ENCODE results near the gene GASK1A. TPM values are rescaled to one million over a fixed set of nuclear protein-coding genes. Genes with fewer than 3 reads are reported as not detected.

Gene GASK1A
- total and polyA plus RNA-seq, 2 donors (not counting 3 experiments of a cell fraction or from before 2014, with no cell fraction given), result 0.04 TPM; not detected in 1

GRCh38 chr3:43086460-43087165 lies 107.5 kb downstream of the GASK1A start:
- dilution Hi-C loops (cut with MboI; ENCODE audit: extremely low pct_ligation_motif_present, low sequenced_read_pairs) (no loop called here), intact Hi-C loops (cut with micrococcal nuclease) (no loop called here)
- H3K79me2 ChIP-seq (ENCODE audit: control insufficient read depth, insufficient read depth, low read length), result no peaks in the 10 kb centered on the region
- BruUV-seq (replicated peaks), result no TSS peak
- H3K4me2 ChIP-seq (ENCODE audit: insufficient read depth, low read length), result no peak overlapping the region
- H3K9me1 ChIP-seq (replicated peaks; ENCODE audit: control insufficient read depth, extremely low read depth, insufficient read depth, low read length), result no peaks in the 10 kb centered on the region
- no peaks in the 10 kb centered on the region for H3K27me3 ChIP-seq (ENCODE audit: control insufficient read depth in 2 of 2, insufficient read depth in 2 of 2, low read length in 2 of 2)
- CTCF ChIA-PET, result interaction anchor here (1.0 to 1.2 kb wide), 3 partner anchors 14 to 125 kb away, joined by 4 read pairs; no protein-coding TSS in a partner anchor
- DNase-seq (ENCODE audit: low read depth, low spot score), result no peak
- H3K4me1 ChIP-seq (ENCODE audit: control insufficient read depth, extremely low read depth, insufficient read depth, low read length), result no peaks in the 10 kb centered on the region
- H3K36me3 ChIP-seq (ENCODE audit: control insufficient read depth in 2 of 2, extremely low read depth in 1 of 2, insufficient read depth in 2 of 2, low read length in 2 of 2), result no peaks in the 10 kb centered on the region
- no peaks in the 10 kb centered on the region for H4K20me1 ChIP-seq (replicated peaks; ENCODE audit: control insufficient read depth, extremely low read depth, insufficient read depth, low read length)
- POLR2A ChIA-PET, result no interaction called here
- no peak overlapping the region for H3K4me3 ChIP-seq (replicated peaks in 1 of 3; ENCODE audit: insufficient read depth in 1 of 3, low read depth in 1 of 3, low read length in 3 of 3)
- FAIRE-seq, result no peak
- no peak overlapping the region for H3K9ac ChIP-seq (replicated peaks; ENCODE audit: extremely low read depth, insufficient read depth, low read length)
- H3K27ac ChIP-seq (ENCODE audit: insufficient read depth, low read depth, low read length), result no peak overlapping the region
- no peak for TF ChIP-seq EZH2 (IDR thresholded peaks at IDR 0.05; ENCODE audit: borderline replicate concordance, low read depth, low read length, severe bottlenecking)
- TF ChIP-seq MAX (IDR thresholded peaks at IDR 0.05; ENCODE audit: insufficient read depth, insufficient read length), result no peak
- no peak for TF ChIP-seq JUN (IDR thresholded peaks at IDR 0.05; ENCODE audit: borderline replicate concordance, insufficient read depth, insufficient read length, low read depth)
- TF ChIP-seq MYC (IDR thresholded peaks at IDR 0.05; ENCODE audit: low read depth, low read length), result no peak
- no peak for TF ChIP-seq FOS (IDR thresholded peaks at IDR 0.05; ENCODE audit: borderline replicate concordance, insufficient read depth, low read length)
- TF ChIP-seq CTCF (IDR thresholded peaks at IDR 0.05; ENCODE audit: extremely low read depth in 1 of 2, insufficient read depth in 1 of 2, low read depth in 1 of 2, low read length in 2 of 2), result no peak
- TF ChIP-seq POLR2AphosphoS5 (IDR thresholded peaks at IDR 0.05; ENCODE audit: insufficient read depth, low read depth, low read length), result no peak
- no peak for TF ChIP-seq GATA2 (IDR thresholded peaks at IDR 0.05; ENCODE audit: insufficient read depth, insufficient read length, low read depth, low read length)
- no peak overlapping the region for H2AFZ ChIP-seq (ENCODE audit: low read depth, low read length)
- H3K9me3 ChIP-seq (replicated peaks; ENCODE audit: control insufficient read depth, insufficient read depth, low read length), result no peaks in the 10 kb centered on the region

Data from endothelial cell of umbilical vein (primary cell).